ENCODE measurements around the gene BANP. TPM values are rescaled to one million over a fixed set of nuclear protein-coding genes. Genes with fewer than 3 reads are reported as not detected.
"Not testable (repeated sequence)": the region's sequence is repeated elsewhere in the genome, so short reads cannot be mapped to it uniquely, and the experiment has no call there.

The BANP gene
- total RNA-seq, 1 experiment from 2014 or later: 22.6 TPM

- ChIA-PET POLR2A (no interaction called here), CTCF (no interaction called here)
- H3K9me3 ChIP-seq (ENCODE audit: control insufficient read depth, insufficient read depth, low read depth, low read length): no peaks in the 10 kb centered on the region
- no peaks in the 10 kb centered on the region for H3K36me3 ChIP-seq (ENCODE audit: control insufficient read depth, insufficient read depth, low read length)
- in situ Hi-C loops (cut with HindIII; ENCODE audit: low pct_unique_long_range_greater_than_20kb, low sequenced_read_pairs) (no loop called here), intact Hi-C loops (cut with micrococcal nuclease; ENCODE audit: unreplicated experiment) (no loop called here)
- no peaks in the 10 kb centered on the region for H3K4me1 ChIP-seq (ENCODE audit: control insufficient read depth, insufficient read depth, low read length)
- DNase-seq (ENCODE audit: low read depth, low spot score) (no peak), ATAC-seq (no peak)
- TF ChIP-seq TCF7L2 (IDR thresholded peaks at IDR 0.05; ENCODE audit: low read depth, low read length): no peak
- no peak for TF ChIP-seq SIN3A (IDR thresholded peaks at IDR 0.05; ENCODE audit: borderline replicate concordance, insufficient read depth, low read depth, low read length)
- H3K4me3 ChIP-seq (ENCODE audit: low read depth in 2 of 2, low read length in 2 of 2): no peak overlapping the region
- no TSS peak for BruUV-seq (replicated peaks)
- H3K27ac ChIP-seq (ENCODE audit: low read length): no peak overlapping the region
- no peaks in the 10 kb centered on the region for H3K27me3 ChIP-seq (ENCODE audit: control insufficient read depth, insufficient read depth, low read length)
These were observed 162.4 kb downstream of the BANP start for GRCh38 chr16:88113545-88114045.

DNA sequence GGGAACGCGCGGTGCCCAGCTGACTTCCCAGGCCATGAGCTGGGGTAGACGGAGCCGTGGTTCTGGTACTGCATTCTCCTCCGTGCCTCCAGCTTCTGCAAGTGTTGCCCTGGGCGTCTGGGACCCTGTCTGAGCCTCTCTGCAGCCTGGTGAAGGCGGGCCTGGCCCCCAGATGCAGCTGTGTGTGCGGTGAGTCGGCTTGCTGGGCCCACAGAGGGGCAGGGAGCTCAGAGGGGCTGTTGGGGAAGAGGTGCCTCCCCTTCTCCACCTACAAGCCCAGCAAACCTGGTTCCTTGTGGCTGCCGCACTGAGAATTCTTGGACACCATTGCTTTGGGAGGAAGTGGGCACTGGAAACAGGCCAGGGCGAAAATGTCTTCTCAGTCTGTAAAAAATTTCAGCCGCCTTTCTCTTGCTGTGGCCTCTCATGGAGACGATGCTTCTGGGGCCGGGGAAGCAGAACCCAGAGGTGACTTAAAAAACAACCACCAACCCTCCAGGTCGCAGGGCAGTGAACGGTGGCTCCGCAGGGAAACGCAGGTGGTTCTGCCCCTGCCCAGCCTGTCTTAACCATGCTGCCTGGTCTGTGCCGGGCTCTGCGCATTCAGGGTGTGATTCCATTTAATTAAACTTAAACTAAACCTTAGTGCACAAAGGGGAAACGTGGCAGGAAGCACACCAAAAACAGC, 163.5 kb downstream of the BANP start:
- ATAC-seq: not testable (repeated sequence)

DNA sequence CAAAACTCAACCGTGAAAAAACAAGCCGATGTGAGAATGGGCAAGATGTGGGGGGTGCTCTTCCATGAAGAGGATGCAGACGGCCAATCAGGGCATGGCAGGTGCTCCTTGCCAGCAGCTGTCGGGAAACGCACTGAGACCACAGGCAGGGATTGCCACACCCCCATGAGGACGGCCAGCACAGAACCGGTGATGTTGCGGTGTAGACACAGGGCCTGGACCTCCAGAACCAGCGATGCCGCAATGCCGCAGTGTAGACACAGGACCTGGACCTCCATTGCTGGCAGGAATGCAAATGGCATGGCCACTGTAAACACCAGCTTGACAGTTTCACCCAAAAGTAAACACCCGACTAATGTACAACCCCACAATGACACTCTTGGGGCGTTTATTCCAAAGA, 164.9 kb downstream of the BANP start:
- in situ Hi-C loops (cut with HindIII; ENCODE audit: low pct_unique_long_range_greater_than_20kb, low sequenced_read_pairs) (no loop called here), intact Hi-C loops (cut with micrococcal nuclease; ENCODE audit: unreplicated experiment) (no loop called here)
- no peak for DNase-seq (ENCODE audit: low read depth, low spot score)
- H3K4me3 ChIP-seq (ENCODE audit: low read depth in 2 of 2, low read length in 2 of 2): no peak overlapping the region
- ChIA-PET POLR2A (no interaction called here), CTCF (no interaction called here)
- H3K9me3 ChIP-seq (ENCODE audit: control insufficient read depth, insufficient read depth, low read depth, low read length): no peaks in the 10 kb centered on the region
- no peak for TF ChIP-seq POLR2AphosphoS5 (IDR thresholded peaks at IDR 0.05; ENCODE audit: low read depth, low read length)
- no peak for TF ChIP-seq TCF7L2 (IDR thresholded peaks at IDR 0.05; ENCODE audit: low read depth, low read length)
- TF ChIP-seq REST (IDR thresholded peaks at IDR 0.05; ENCODE audit: insufficient read depth in 1 of 2, low read depth in 2 of 2, low read length in 1 of 2): no peak
- no peak for TF ChIP-seq CTCF (IDR thresholded peaks at IDR 0.05)
- no peak for TF ChIP-seq SIN3A (IDR thresholded peaks at IDR 0.05; ENCODE audit: borderline replicate concordance, insufficient read depth, low read depth, low read length)
- no peak for ATAC-seq
- no peaks in the 10 kb centered on the region for H3K27me3 ChIP-seq (ENCODE audit: control insufficient read depth, insufficient read depth, low read length)
- BruUV-seq (replicated peaks): no TSS peak
- no peak overlapping the region for H3K27ac ChIP-seq (ENCODE audit: low read length)
- no peaks in the 10 kb centered on the region for H3K36me3 ChIP-seq (ENCODE audit: control insufficient read depth, insufficient read depth, low read length)
- no peaks in the 10 kb centered on the region for H3K4me1 ChIP-seq (ENCODE audit: control insufficient read depth, insufficient read depth, low read length)

More for the DNA sequence above, 163.5 kb downstream of the BANP start:
- H3K27ac ChIP-seq (ENCODE audit: low read length); BruUV-seq (replicated peaks); DNase-seq (ENCODE audit: low read depth, low spot score); POLR2A ChIA-PET; H3K9me3 ChIP-seq (ENCODE audit: control insufficient read depth, insufficient read depth, low read depth, low read length); in situ Hi-C loops (cut with HindIII; ENCODE audit: low pct_unique_long_range_greater_than_20kb, low sequenced_read_pairs); H3K4me3 ChIP-seq (ENCODE audit: low read depth in 2 of 2, low read length in 2 of 2); H3K36me3 ChIP-seq (ENCODE audit: control insufficient read depth, insufficient read depth, low read length); H3K4me1 ChIP-seq (ENCODE audit: control insufficient read depth, insufficient read depth, low read length); CTCF ChIA-PET; H3K27me3 ChIP-seq (ENCODE audit: control insufficient read depth, insufficient read depth, low read length); intact Hi-C loops (cut with micrococcal nuclease; ENCODE audit: unreplicated experiment): not testable (repeated sequence)
